Astrocyte (in vitro differentiated cells and primary cell): ENCODE measurements around the gene GNL2. TPM values are rescaled to one million over a fixed set of nuclear protein-coding genes. Genes with fewer than 3 reads are reported as not detected.

ENCODE experiments used
- DNase-seq: peaks from one replicate; pipeline ENCODE4 v3.0.0-alpha.2; 2010; ENCODE audit warnings: low read depth
- FAIRE-seq: peaks from 2 replicates; lab custom pipeline; 2011; peaks lifted over from hg19 to GRCh38; lab: Jason Lieb, UNC
- H2AFZ ChIP-seq: 2 replicates; pipeline ENCODE4 v1.6.0; 2012; ENCODE audit warnings: low read depth, low read length, inconsistent platforms
- H3K27ac ChIP-seq: 2 replicates; pipeline ENCODE4 v1.5.1; 2011; ENCODE audit warnings: low read depth, low read length, inconsistent platforms
- H3K27me3 ChIP-seq: 2 replicates; pipeline ENCODE4 v1.6.0; 2011; ENCODE audit warnings: low read length, inconsistent platforms; ENCODE audit not compliant: insufficient read depth
- H3K36me3 ChIP-seq: 2 replicates; pipeline ENCODE4 v1.5.1; 2011; ENCODE audit warnings: low read length, inconsistent platforms; ENCODE audit not compliant: insufficient read depth
- H3K4me1 ChIP-seq: 2 replicates; pipeline ENCODE4 v1.5.1; 2011; ENCODE audit warnings: low read length, inconsistent platforms; ENCODE audit not compliant: insufficient read depth
- H3K4me2 ChIP-seq: 2 replicates; pipeline ENCODE4 v1.6.0; 2012; ENCODE audit warnings: low read length, inconsistent platforms
- H3K4me3 ChIP-seq: 2 replicates; pipeline ENCODE4 v1.5.1; 2011; ENCODE audit warnings: low read depth, mild to moderate bottlenecking, low read length, inconsistent platforms; ENCODE audit not compliant: insufficient read depth
- H3K79me2 ChIP-seq: 2 replicates; pipeline ENCODE4 v1.6.0; 2012; ENCODE audit warnings: mild to moderate bottlenecking, low read length, inconsistent platforms; ENCODE audit not compliant: insufficient read depth
- H3K9ac ChIP-seq: 2 replicates; pipeline ENCODE4 v1.6.0; 2012; ENCODE audit warnings: mild to moderate bottlenecking, low read length, inconsistent platforms
- H3K9me3 ChIP-seq: 2 replicates; pipeline ENCODE4 v1.5.1; 2012; ENCODE audit warnings: low read depth, mild to moderate bottlenecking, low read length, inconsistent platforms; ENCODE audit not compliant: insufficient read depth
- H4K20me1 ChIP-seq: 2 replicates; pipeline ENCODE4 v1.6.0; 2012; ENCODE audit warnings: low read length, inconsistent platforms; ENCODE audit not compliant: insufficient read depth
- H3K27ac Mint-ChIP-seq: one replicate; pipeline ENCODE4 v1.8.0; 2021; ENCODE audit warnings: mild to moderate bottlenecking, mixed read lengths; ENCODE audit not compliant: unreplicated experiment
- H3K27me3 Mint-ChIP-seq: one replicate; pipeline ENCODE4 v1.8.0; 2021; ENCODE audit warnings: low read depth, mixed read lengths; ENCODE audit not compliant: unreplicated experiment
- H3K36me3 Mint-ChIP-seq: one replicate; pipeline ENCODE4 v1.8.0; 2021; ENCODE audit warnings: low read depth, mixed read lengths; ENCODE audit not compliant: unreplicated experiment
- H3K4me1 Mint-ChIP-seq: one replicate; pipeline ENCODE4 v1.8.0; 2021; ENCODE audit warnings: low read depth, mixed read lengths; ENCODE audit not compliant: unreplicated experiment
- H3K4me3 Mint-ChIP-seq: one replicate; pipeline ENCODE4 v1.8.0; 2021; ENCODE audit warnings: mild to moderate bottlenecking, moderate library complexity, mixed read lengths; ENCODE audit not compliant: unreplicated experiment
- H3K9me3 Mint-ChIP-seq: one replicate; pipeline ENCODE4 v1.8.0; 2021; ENCODE audit warnings: mild to moderate bottlenecking, mixed read lengths; ENCODE audit not compliant: unreplicated experiment
- CTCF ChIP-seq: IDR thresholded peaks from 2 replicates; pipeline ENCODE4 v1.5.1; 2011; ENCODE audit warnings: low read depth, mild to moderate bottlenecking, inconsistent platforms, low read length, moderate library complexity; ENCODE audit not compliant: insufficient read depth
- EZH2 ChIP-seq: IDR thresholded peaks from 2 replicates; pipeline ENCODE4 v1.6.1; 2012; ENCODE audit warnings: mild to moderate bottlenecking, low read length, inconsistent platforms; ENCODE audit not compliant: insufficient read depth
- total RNA-seq: library from RNA; stranded (reverse); gene quantifications from 2 replicates; pipeline ENCODE4 v1.2.1, GENCODE V29; 2021

The GNL2 gene
- total RNA-seq, 1 donor from 2014 or later: 58.0 TPM

DNA sequence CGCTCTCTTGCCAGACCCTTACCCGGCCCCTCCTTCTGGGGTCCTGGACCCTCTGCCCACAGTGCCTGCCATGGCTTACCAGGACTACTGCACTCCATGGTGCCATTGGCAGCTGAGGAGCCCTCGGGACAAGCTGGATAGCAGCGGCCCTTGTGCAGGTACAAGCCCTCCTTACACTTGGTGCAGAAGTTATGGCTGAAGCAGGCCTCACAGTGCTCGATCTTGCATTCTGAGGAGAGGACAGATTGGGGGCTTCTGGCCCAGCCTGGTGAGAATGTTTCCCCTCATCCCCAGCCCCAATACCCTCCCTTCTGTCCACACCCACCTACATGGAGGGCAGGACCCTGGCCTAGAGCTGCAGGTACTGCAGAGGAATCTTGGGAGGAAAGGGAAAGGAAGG is 18.4 kb upstream of the GNL2 start:
- peaks cover 71% of the 10 kb centered on the region for H3K27me3 Mint-ChIP-seq
- H4K20me1 ChIP-seq: no peaks in the 10 kb centered on the region
- no peak overlapping the region for H3K9ac ChIP-seq
- FAIRE-seq (no peak), DNase-seq (no peak)
- H3K27ac ChIP-seq: no peak overlapping the region
- no peaks in the 10 kb centered on the region for H3K79me2 ChIP-seq
- no peak overlapping the region for H3K4me2 ChIP-seq
- TF ChIP-seq EZH2 (no peak), CTCF (no peak)
- no peak overlapping the region for H3K27ac Mint-ChIP-seq
- H3K4me1 ChIP-seq: no peaks in the 10 kb centered on the region
- H3K9me3 Mint-ChIP-seq: peaks cover 1% of the 10 kb centered on the region
- H3K36me3 Mint-ChIP-seq: no peaks in the 10 kb centered on the region
- no peaks in the 10 kb centered on the region for H3K4me1 Mint-ChIP-seq
- no peak overlapping the region for H2AFZ ChIP-seq
- no peaks in the 10 kb centered on the region for H3K9me3 ChIP-seq
- peaks cover 17% of the 10 kb centered on the region for H3K27me3 ChIP-seq
- H3K36me3 ChIP-seq: no peaks in the 10 kb centered on the region
- H3K4me3 ChIP-seq: no peak overlapping the region
- H3K4me3 Mint-ChIP-seq: no peak overlapping the region

DNA sequence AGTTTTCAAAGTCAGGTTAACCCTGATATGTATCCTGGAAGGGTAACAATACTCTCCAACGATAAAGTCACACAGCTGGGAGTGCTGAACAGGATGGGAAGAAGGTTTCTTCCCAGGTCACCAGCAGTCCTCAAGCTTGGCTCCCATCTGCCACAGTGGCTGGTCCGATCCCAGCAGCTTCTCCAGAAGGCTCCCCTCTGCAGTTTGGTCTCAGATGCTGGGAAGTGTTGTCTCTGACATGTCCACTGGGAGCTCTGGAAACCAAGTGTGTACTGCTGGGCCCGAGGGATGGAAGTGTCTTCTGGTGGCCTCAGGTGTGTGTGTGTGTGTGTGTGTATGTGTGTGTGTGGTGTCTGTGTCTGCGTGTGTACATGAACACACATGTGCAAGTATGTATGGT is 16.4 kb upstream of the GNL2 start:
- DNase-seq (no peak), FAIRE-seq (no peak)
- H3K27ac ChIP-seq: no peak overlapping the region
- H3K4me3 Mint-ChIP-seq: no peak overlapping the region
- no peaks in the 10 kb centered on the region for H3K9me3 Mint-ChIP-seq
- H3K27me3 ChIP-seq: peaks cover 22% of the 10 kb centered on the region
- H3K4me1 Mint-ChIP-seq: no peaks in the 10 kb centered on the region
- H3K4me2 ChIP-seq: no peak overlapping the region
- H3K27me3 Mint-ChIP-seq: peaks cover 55% of the 10 kb centered on the region
- no peak overlapping the region for H3K9ac ChIP-seq
- no peak overlapping the region for H3K27ac Mint-ChIP-seq
- no peaks in the 10 kb centered on the region for H3K4me1 ChIP-seq
- H3K4me3 ChIP-seq: no peak overlapping the region
- no peaks in the 10 kb centered on the region for H4K20me1 ChIP-seq
- H3K36me3 Mint-ChIP-seq: no peaks in the 10 kb centered on the region
- no peaks in the 10 kb centered on the region for H3K79me2 ChIP-seq
- TF ChIP-seq EZH2 (no peak), CTCF (no peak)
- no peaks in the 10 kb centered on the region for H3K36me3 ChIP-seq
- no peaks in the 10 kb centered on the region for H3K9me3 ChIP-seq
- H2AFZ ChIP-seq: no peak overlapping the region

- Mint-ChIP-seq H3K9me3 (no peaks in the 10 kb centered on the region), H3K4me3 (no peak overlapping the region), H3K36me3 (no peaks in the 10 kb centered on the region), H3K27me3 (peaks cover 34% of the 10 kb centered on the region), H3K4me1 (no peaks in the 10 kb centered on the region), H3K27ac (no peak overlapping the region)
- no peaks in the 10 kb centered on the region for H4K20me1 ChIP-seq
- no peak overlapping the region for H3K4me2 ChIP-seq
- H3K9ac ChIP-seq: no peak overlapping the region
- H3K9me3 ChIP-seq: no peaks in the 10 kb centered on the region
- peaks cover 24% of the 10 kb centered on the region for H3K27me3 ChIP-seq
- FAIRE-seq (no peak), DNase-seq (no peak)
- no peaks in the 10 kb centered on the region for H3K4me1 ChIP-seq
- H3K79me2 ChIP-seq: no peaks in the 10 kb centered on the region
- no peak overlapping the region for H2AFZ ChIP-seq
- no peak overlapping the region for H3K4me3 ChIP-seq
- H3K27ac ChIP-seq: no peak overlapping the region
- TF ChIP-seq EZH2 (no peak), CTCF (no peak)
- no peaks in the 10 kb centered on the region for H3K36me3 ChIP-seq
These were observed 14.3 kb upstream of the GNL2 start for GRCh38 chr1:37609994-37610393.
